Calu3 (cell line): ENCODE data around the gene DPH1. TPM values are rescaled to one million over a fixed set of nuclear protein-coding genes. Genes with fewer than 3 reads are reported as not detected.

ENCODE experiments used
- BruUV-seq: library from RNA; stranded (reverse); fragments of 400-500 nt; replicated peaks from 2 replicates; lab custom pipeline; 2021; lab: Mats Ljungman, UMichigan
- CTCF ChIA-PET: fragments of 300-600 bp; sonication (Branson Sonifier 250); formaldehyde crosslinking; loops from one replicate; lab custom pipeline; 2022; ENCODE audit warnings: antibody characterized with exemption; lab: Charles Lee
- DNase-seq: peaks from one replicate; pipeline ENCODE4 v3.0.0; 2022
- H3K27ac Mint-ChIP-seq: one replicate; pipeline ENCODE4 v1.8.0; 2022; ENCODE audit warnings: mixed read lengths; ENCODE audit not compliant: unreplicated experiment
- H3K27me3 Mint-ChIP-seq: one replicate; pipeline ENCODE4 v1.8.0; 2022; ENCODE audit warnings: mixed read lengths; ENCODE audit not compliant: unreplicated experiment
- H3K36me3 Mint-ChIP-seq: one replicate; pipeline ENCODE4 v1.8.0; 2022; ENCODE audit warnings: mild to moderate bottlenecking, moderate library complexity, mixed read lengths; ENCODE audit not compliant: insufficient read depth, unreplicated experiment
- H3K4me1 Mint-ChIP-seq: one replicate; pipeline ENCODE4 v1.8.0; 2022; ENCODE audit warnings: mild to moderate bottlenecking, low read depth, mixed read lengths; ENCODE audit not compliant: unreplicated experiment
- H3K4me3 Mint-ChIP-seq: one replicate; pipeline ENCODE4 v1.8.0; 2022; ENCODE audit warnings: mild to moderate bottlenecking, low read depth, moderate library complexity, mixed read lengths; ENCODE audit not compliant: unreplicated experiment
- H3K9me3 Mint-ChIP-seq: one replicate; pipeline ENCODE4 v1.8.0; 2022; ENCODE audit warnings: low read depth, mixed read lengths; ENCODE audit not compliant: unreplicated experiment
- CTCF ChIP-seq: fragments of 200-600 bp; IDR thresholded peaks from one replicate; pipeline ENCODE4 v1.8.0; 2022; ENCODE audit warnings: antibody characterized with exemption; ENCODE audit not compliant: unreplicated experiment
- intact Hi-C: fragments of 100-400 bp; cut with micrococcal nuclease; formaldehyde crosslinking; loops from one replicate; pipeline ENCODE4 v1.10.0; 2022; ENCODE audit not compliant: unreplicated experiment
- total RNA-seq: library from RNA; stranded (reverse); gene quantifications from 2 replicates; pipeline ENCODE4 v1.2.3, GENCODE V29; 2022

The DPH1 gene
- total RNA-seq, 1 experiment from 2014 or later, result 24.7 TPM

- no peaks in the 10 kb centered on the region for H3K27me3 Mint-ChIP-seq
- CTCF ChIA-PET, result interaction anchor here (0.6 kb wide), 1 partner anchor 283 kb away, joined by 3 read pairs; no protein-coding TSS in a partner anchor
- TF ChIP-seq CTCF, result no peak
- BruUV-seq, result no TSS peak
- no peak overlapping the region for H3K4me3 Mint-ChIP-seq
- H3K27ac Mint-ChIP-seq, result no peak overlapping the region
- DNase-seq, result no peak
- H3K9me3 Mint-ChIP-seq, result no peaks in the 10 kb centered on the region
- intact Hi-C loops, result no loop called here
- peaks cover 14% of the 10 kb centered on the region for H3K36me3 Mint-ChIP-seq
- peaks cover 24% of the 10 kb centered on the region for H3K4me1 Mint-ChIP-seq
Observed at GRCh38 chr17:2089021-2089422, 59.1 kb downstream of the DPH1 start.

- no peaks in the 10 kb centered on the region for H3K27me3 Mint-ChIP-seq
- intact Hi-C loops, result no loop called here
- no TSS peak for BruUV-seq
- no peak overlapping the region for H3K27ac Mint-ChIP-seq
- H3K36me3 Mint-ChIP-seq, result peaks cover 14% of the 10 kb centered on the region
- no peak for TF ChIP-seq CTCF
- DNase-seq, result no peak
- H3K4me3 Mint-ChIP-seq, result no peak overlapping the region
- H3K9me3 Mint-ChIP-seq, result no peaks in the 10 kb centered on the region
- peaks cover 12% of the 10 kb centered on the region for H3K4me1 Mint-ChIP-seq
- CTCF ChIA-PET, result no interaction called here
Observed at GRCh38 chr17:2090210-2090641, 60.3 kb downstream of the DPH1 start.

GRCh38 chr17:2090804-2091534 lies 61.0 kb downstream of the DPH1 start:
- Mint-ChIP-seq H3K36me3 (peaks cover 14% of the 10 kb centered on the region), H3K4me3 (no peak overlapping the region), H3K9me3 (no peaks in the 10 kb centered on the region), H3K4me1 (peaks cover 11% of the 10 kb centered on the region), H3K27me3 (no peaks in the 10 kb centered on the region), H3K27ac (no peak overlapping the region)
- intact Hi-C loops, result no loop called here
- DNase-seq, result no peak
- no TSS peak for BruUV-seq
- no peak for TF ChIP-seq CTCF
- CTCF ChIA-PET, result interaction anchor here (0.9 kb wide), 1 partner anchor 33 kb away, joined by 4 read pairs; no protein-coding TSS in a partner anchor

GRCh38 chr17:2092253-2092652 lies 62.3 kb downstream of the DPH1 start:
- no peak overlapping the region for H3K27ac Mint-ChIP-seq
- peaks cover 11% of the 10 kb centered on the region for H3K4me1 Mint-ChIP-seq
- DNase-seq, result no peak
- no peaks in the 10 kb centered on the region for H3K27me3 Mint-ChIP-seq
- no TSS peak for BruUV-seq
- CTCF ChIA-PET, result no interaction called here
- intact Hi-C loops, result no loop called here
- H3K9me3 Mint-ChIP-seq, result no peaks in the 10 kb centered on the region
- TF ChIP-seq CTCF, result no peak
- H3K4me3 Mint-ChIP-seq, result no peak overlapping the region
- H3K36me3 Mint-ChIP-seq, result peaks cover 14% of the 10 kb centered on the region
